ENCODE data around the gene ALG9.

Gene ALG9

DNA sequence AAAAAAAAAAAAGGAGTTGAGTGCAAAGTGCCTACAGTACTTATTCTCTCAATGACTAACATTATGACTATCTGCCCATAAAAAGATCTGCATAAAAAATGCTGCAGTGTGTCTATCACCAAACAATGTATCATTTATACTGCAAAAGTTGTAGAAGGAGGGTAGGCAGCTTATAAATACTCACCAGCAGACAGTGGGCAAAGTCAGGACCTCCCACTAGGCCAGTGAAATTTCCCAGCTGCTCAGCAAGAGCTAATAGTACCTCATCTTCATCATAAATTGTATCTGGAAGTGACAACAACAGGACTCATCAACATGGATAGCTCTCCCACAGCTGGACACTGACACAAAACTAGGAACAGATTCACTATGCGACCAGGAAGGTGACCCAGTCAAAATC is 106.8 kb downstream of the ALG9 start:
- DNase-seq (ENCODE audit: low read depth) = no peak

DNA sequence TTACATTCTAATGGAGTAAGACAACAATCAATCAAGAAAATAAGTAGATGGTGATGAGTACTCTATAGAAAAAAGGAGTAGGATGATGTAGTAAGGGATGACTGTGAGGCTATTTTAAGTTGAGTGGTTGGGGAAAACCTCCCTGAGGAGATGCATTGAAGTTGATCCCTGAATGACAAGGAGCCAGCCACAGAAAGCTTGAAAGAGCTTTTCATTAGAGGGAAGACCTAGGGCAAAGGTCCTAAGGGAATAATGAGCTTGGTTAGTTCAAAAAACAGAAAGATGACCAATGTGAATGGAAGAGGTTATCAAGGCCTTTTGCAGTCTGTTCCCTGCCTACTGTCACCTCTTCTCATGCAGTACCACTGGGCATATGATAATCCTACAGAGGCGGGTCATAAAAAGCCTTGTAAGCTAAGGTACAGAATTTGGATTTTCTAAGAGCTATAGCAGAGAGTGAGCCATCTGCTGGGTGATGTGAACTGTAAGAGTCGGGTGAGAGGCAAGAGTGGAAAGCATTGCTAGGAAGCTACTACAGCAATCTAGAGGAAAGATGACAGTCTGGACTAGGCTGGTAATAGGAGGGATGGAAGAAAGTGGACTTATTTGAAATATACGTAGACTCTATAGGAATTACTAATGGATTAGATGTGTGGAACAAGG is 108.3 kb downstream of the ALG9 start:
- no peak for DNase-seq (ENCODE audit: low read depth)

DNA sequence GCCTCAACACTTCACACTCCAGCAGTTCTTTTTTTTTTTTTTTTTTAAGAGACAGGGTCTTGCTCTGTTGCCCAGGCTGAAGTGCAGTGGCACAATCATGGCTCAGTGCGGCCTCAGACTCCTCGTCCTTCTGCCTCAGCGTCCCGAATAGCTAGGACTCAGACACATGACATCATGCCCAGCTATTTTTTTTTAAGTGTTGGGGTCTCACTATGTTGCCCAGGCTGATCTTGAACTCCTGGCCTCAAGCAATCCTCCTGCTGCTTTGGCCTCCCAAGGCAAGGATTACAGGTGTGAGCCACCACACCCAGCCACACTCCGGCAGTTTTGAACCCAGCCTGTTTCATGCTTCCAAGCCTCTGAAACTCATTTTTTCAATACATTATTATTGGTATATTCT is 108.9 kb downstream of the ALG9 start:
- no peak for DNase-seq (ENCODE audit: low read depth)

DNA sequence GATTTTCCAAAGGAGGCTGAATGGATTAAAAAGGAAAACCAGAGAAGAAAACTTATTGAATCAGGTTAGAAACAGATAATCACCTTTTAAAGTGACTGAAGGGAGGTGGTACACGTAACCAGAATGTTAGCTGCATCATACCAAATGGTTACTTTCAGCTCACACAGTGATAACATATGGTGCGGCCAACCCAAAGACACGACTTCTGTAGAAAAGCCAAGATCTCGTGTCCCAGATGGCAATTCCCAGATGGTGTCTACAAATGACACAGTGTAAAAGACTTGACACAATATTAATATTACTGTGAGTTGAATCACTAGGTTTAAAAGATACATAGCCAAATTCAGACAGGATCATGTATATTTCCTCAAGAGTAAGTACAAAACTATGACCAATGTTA is 110.3 kb downstream of the ALG9 start:
- DNase-seq (ENCODE audit: low read depth) = no peak

DNA sequence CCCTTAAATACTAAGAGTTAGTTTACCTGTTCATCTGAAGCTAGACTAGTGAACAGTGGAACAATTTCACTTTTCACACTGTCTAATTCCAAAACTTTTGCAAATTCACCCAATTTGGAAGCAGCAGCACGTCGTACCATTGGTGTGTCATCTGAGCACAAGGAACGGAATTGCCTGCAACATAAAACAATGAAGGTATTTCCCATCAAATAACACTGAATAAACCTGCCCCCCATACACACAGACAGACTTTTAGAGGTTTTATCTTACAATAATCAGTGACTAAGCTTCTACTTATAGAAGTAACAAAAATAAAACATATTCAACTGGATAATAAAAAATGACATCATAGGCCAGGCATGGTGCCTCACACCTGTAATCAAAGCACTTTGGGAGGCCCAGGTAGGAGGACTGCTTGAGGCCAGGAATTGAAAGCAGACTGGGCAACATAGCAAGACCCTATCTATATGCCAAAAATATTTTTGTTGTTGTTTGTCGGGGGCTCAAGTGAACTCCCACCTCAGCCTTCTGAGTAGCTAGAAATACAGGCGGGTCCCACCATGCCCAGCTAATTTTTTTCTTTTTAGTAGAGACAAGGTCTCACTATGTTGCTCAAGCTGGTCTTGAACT is 111.5 kb downstream of the ALG9 start:
- no peak for DNase-seq (ENCODE audit: low read depth)

DNA sequence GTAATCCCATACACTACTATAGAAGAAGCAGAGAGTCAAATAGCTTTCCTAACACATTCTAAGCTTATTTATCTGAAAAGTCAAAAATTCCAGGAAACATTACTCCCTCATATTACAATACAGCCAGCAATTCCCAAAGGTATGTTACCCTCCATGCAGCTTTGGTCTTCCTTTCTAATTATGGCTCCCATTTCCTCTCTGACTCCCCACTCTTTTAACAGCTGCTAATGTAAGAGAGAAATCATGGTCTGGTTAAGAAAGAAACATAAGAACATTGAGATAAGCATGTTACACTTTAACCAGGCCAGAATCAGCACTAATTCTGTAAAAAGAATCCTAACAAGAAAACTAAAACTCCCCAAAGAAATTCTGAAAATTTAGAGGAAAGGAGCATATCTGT is 112.0 kb downstream of the ALG9 start:
- DNase-seq (ENCODE audit: low read depth) = no peak

DNA sequence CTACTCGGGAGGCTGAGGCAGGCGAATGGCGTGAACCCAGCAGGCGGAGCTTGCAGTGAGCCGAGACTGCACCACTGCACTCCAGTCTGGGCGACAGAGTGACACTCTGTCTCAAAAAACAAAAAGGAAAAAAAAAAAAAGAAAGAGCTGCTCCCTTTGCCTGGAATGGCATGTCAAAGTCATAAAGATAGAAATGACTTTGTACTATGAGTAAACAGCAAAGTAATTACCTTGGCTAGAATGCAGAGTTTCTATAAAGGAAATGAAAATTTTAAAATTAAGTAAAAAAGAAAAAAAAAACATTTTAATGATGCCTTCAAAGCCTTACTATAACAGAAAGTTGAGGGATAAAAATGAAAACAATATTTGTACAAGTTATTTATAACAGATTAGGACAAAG is 115.3 kb downstream of the ALG9 start:
- no peak for DNase-seq (ENCODE audit: low read depth)

DNA sequence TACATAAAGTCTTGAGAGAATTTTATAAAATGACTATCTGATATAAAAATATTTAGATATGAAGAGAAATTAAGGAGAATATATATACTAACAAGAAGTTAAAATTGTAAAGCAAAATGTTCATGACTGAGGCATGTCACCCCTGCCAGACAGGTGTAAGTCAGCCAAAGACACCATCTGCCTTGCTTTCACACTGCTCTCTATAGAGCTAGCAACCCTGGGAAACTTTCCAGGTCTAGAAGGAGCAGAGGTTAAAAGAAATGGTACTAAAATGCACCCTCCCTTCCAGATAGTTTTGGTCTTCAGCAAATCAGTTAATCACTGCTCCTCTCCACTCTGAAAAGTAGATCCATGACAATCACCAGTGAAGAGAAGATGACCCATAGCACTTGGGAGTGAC is 121.7 kb downstream of the ALG9 start:
- no peak for DNase-seq (ENCODE audit: low read depth)

DNA sequence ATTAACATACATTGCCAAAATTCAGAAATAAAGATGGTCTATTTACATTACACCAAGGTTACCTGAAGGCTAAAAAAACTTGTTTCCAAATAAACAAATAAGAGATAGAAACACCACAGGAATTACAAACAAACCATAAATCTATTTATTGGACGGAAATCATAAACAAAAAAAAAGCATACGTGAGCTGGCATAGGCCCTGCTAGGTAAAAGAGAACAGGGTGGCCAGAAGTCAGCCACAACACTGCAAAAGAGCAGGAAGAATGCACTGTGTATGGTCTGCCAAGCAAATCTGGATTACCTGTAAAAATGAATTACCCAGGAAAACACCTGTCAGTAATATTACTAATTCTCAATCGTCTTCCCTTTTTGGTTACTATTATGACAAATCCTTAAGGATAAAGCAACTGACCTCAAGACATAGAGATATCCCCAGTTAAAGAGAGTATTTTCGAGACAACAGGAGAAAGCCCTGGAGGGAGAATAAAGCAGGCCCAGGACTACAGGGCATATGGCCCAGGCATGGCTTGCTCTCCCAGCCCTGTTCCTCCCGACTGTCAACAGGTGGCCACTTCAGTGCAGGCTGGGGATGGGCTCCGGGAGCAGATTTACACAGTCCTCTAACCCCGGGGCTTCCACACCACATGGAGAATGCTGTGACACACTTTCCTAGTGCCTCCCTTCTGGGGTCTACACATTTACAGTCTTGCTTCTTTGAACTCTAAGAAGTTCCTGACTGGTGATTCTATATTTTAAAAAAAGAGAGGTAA is 123.2 kb downstream of the ALG9 start:
- DNase-seq (ENCODE audit: low read depth) = no peak

DNA sequence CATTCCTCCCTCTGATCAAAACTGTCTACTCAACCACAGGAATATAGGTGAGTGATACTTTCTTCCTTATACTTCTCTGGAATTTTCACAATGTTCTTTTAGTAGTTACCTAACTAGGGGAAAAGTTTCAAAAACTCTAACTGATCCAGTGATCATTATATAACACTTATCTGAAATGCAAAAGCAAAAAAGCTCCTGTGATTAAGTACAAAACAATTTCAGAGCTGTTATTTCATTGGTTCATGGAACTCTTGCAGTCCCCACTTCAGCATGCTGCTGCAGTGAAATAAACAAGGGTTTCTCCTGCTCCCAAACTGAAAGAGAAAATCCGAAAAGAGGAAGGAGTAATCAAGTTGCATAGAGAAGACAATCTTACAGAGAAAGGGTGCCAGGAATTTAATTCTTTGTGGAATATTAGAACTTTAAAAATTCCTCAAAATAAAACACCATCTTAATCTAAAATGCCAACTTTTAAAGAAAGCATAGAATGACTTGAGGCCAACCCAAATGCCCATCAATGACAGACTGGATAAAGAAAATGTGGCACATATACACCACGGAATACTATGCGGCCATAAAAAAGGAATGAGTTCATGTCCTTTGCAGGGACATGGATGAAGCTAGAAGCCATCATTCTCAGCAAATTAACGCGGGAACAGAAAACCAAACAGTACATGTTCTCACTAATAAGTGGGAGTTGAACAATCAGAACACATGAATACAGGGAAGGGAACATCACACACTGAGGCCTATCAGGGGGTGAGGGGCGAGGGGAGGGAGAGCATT is 125.5 kb downstream of the ALG9 start:
- DNase-seq (ENCODE audit: low read depth) = no peak

DNA sequence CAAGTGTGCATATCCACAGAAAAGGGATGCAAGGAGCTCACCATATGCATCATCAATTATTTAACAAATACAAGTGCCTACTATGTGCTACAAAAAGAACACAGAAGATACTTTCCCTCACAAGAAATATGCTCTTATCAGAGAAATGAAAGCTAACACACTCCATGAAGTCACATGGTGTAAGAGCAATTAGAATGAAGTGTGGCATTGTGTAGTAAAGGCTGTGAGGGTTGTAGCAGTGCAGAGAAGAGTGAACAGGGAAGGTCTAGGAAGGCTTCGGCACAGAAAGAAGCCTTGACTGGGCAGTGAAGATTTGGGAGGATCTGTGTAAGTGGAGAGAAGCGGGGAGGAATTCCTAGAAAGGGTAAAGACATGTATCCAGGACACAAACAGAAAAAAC is 127.7 kb downstream of the ALG9 start:
- no peak for DNase-seq (ENCODE audit: low read depth)

DNA sequence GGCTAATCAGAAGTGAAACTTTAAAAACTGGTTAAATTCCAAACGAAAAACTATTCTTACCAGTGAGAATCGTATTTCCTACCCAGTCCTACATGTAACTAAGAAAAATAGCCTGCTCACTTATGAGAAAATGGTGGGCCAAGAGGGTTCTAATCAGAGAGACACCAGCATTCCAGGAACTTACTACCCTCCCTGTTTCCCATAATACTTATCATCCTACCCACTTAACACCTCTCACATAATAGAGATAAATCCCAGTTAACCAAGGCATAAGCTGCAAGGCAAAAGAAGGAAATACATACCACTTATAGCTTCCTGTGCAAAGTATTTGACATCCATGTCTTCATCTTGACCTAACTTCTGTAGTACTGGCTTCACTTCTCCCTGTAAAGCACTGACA is 129.6 kb downstream of the ALG9 start:
- DNase-seq (ENCODE audit: low read depth) = no peak

DNA sequence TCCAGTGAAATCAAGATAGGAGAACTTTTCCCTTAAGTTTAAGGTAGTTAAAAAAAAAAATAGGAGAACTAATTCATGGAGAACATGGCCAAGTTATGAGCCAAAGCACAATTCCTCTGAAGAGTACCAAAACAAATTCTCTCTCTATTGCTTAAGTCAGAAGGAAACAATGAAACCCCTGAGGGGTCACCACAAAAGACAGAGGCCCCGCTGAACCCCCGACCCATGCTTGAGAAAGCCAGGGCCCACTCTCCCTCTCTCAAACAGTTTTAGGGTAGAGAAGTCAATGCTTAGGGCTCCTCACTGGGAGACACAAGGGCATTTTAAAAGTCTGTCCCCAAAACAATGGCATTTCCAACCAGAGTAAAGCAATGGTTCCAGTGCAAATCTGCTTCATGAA is 132.1 kb downstream of the ALG9 start:
- no peak for DNase-seq (ENCODE audit: low read depth)

DNA sequence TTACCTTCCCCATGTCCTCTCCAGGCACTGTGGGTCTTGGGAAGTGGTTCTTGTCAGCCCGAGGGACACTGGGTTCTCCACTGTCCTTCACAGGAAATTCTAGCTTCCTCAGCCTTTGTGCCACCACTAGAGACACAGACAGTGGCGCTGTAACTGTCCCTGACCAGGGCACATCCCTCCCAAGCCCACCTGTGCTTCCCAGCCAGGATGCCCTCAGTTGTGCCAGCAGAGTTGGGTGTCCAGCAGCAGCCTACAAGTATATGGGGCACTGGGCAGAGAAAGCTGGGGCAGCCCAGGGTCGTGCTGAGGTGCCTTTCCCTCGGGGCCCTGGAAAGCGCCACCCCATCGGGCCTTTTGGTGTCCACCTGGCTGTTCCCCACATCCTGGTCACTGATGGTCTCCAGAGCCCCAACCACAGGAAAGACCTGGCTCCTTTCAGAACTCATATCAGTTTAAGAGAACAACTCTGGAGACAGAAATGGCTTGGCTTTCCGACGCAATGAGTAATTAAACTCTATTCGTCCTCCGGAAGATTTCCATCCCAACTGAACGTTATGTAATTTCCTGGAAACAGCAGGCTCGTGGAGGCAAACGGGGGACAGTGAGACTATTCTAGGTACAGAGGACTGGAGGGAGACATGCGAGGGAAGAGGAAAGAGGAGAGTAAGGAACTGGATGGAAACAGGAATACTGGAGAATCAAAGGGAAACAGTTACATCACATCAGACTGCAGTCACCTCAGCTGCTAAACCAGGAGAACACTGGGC is 133.8 kb downstream of the ALG9 start:
- no peak for DNase-seq (ENCODE audit: low read depth)

DNA sequence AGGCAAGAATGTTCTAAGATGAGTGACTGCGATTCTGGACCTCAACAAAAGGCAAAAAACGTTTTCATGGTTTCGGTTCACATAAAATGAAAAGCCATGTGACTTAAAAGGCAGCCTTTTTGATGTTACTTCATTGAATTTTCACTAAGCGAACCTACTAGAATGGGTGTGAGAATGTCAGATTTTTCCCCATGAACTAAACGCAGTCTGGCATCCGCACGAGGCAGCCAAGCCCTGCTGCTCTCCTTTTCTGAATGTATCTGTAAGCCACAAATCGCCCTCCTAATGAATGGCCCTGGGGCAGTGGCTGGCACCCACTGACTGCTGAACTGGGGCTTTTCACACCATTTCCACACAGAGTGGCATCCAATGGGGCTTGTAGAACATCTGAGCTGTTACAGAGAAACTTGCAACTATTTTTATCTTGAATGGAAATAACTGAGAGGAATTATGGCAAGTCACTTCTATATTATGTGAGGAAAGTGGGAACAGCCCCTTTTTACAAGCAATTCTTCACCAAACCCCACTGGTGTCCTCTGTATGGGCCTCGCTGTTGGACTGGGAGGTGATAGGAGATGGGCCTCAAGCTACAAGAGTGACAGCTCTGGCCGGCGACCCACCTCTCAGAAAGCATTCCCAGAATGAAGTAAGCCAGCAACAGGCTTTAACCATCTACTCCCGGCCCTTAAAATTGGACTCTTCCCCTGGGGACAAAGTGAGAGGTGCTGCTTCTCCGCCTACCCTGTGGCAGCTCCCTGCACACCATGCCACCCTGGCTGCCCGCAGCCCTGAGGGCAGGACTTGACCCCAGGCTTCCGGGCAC is 134.5 kb downstream of the ALG9 start:
- DNase-seq (ENCODE audit: low read depth) = no peak
